HG02623 (cell line): ENCODE data around the gene ZCCHC14.

Experiments used
- ATAC-seq: cut with Tn5 transposase; IDR thresholded peaks from one replicate; pipeline ENCODE4 v1.9.1; 2021; ENCODE audit warnings: moderate library complexity; ENCODE audit not compliant: unreplicated experiment

ZCCHC14 gene

GRCh38 chr16:87435372-87436224 is 57.2 kb downstream of the ZCCHC14 start:
- ATAC-seq, result no peak

DNA sequence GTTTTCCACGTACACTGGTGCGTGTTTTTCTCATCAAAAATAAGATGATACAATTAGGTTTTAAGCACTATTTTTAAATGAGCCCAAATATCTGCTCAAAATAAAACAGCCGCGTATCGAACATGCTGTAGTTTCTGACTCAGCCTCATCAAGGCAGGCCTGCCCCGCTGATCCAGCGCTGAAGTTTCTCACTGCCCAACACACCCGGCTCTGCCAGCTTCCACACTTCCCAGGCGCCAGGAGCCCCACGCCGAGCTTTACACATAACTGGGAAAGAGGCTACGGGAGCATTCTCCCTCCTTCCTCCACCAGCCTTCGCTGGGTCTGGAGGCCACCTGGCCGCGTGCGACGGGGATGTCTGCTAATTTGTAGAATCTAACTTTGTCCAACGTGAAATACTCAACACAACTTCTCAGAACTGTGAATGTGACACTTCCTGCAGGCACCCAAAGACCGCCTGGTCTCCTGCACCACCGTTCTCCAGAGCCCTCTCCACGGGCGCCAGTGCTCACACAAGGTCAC is 58.6 kb downstream of the ZCCHC14 start:
- ATAC-seq, result no peak

GRCh38 chr16:87432330-87432915 is 60.4 kb downstream of the ZCCHC14 start:
- no peak for ATAC-seq

DNA sequence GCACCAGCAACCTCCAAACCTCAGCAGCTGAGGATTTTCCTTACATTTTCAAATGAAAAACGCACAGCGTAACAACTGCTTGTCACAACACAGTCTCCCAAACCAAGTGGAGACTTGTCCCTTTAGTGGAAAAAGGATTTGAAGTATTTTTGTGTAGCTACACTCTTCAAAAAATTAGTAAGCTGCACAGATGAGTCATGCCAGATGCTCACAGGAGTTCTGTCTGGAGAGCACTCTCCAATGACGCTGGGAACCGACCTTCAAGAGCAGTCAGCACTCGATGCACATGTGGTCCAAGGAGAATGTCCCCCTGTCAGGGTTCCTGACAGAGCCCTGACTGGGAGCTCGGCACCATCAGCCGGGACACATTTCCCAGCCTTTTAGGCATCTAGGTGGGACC is 60.9 kb downstream of the ZCCHC14 start:
- ATAC-seq, result no peak

- ATAC-seq, result no peak
These were observed 66.2 kb downstream of the ZCCHC14 start for GRCh38 chr16:87426423-87427215.

DNA sequence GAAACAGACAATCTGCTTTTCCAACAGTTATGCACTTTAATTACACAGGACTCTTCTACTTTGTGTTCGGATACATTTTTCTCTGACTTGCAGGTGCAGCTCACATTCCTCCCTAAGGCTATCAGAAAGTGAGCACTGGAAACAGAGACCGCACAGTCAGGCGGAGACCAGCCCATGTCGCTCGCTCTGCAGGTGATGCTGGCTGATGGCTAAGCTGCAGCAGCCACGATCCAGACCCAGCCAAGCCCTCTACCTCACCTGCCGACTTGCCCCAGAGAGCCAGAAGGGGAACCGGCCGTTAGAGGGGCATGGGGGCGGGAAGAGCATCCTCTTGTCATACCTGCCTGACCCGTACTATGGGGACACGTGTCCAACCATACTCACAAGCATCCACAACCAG is 66.9 kb downstream of the ZCCHC14 start:
- no peak for ATAC-seq

DNA sequence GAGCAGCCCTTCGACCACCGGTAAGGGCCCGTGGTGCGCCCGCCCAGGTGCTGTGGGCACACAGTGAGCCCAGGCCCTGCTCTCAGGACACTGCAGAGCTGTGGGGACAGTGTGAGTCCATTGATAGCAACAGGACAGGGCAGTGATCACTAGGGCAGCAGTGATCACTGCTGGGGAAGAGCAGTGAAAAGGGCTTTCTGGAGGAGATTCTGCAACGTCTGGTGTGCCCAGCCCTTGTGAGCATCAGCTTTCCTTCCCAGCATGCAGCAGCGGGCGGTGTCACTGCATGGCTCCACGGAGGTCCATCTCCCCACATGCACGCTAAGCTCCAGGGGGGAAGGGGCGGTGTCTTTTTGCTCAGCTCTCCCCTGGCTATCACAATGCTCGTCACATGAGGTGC is 68.6 kb downstream of the ZCCHC14 start:
- no peak for ATAC-seq

GRCh38 chr16:87423429-87423828 is 69.4 kb downstream of the ZCCHC14 start:
- no peak for ATAC-seq

DNA sequence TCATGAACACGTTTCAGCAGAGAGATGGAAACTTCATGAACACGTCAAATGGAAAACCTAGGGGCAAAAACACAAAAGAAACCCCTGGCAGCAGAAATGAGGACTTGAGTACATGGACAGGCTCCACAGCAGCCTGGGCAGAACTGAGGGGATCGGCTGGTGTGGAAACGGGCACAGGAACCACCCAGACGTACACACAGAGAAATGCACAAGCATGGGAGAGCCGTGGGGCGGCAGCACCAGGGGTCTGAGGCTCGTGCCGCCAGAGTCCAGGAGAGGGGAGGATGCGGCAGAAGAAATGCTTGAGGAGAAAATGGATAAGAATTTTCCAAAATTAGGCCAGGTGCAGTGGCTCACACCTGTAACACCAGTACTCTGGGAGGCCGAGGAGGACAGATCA is 70.7 kb downstream of the ZCCHC14 start:
- no peak for ATAC-seq

GRCh38 chr16:87421003-87421912 is 71.6 kb downstream of the ZCCHC14 start:
- ATAC-seq, result no peak

- ATAC-seq, result no peak
These were observed 72.5 kb downstream of the ZCCHC14 start for GRCh38 chr16:87420026-87421002.

DNA sequence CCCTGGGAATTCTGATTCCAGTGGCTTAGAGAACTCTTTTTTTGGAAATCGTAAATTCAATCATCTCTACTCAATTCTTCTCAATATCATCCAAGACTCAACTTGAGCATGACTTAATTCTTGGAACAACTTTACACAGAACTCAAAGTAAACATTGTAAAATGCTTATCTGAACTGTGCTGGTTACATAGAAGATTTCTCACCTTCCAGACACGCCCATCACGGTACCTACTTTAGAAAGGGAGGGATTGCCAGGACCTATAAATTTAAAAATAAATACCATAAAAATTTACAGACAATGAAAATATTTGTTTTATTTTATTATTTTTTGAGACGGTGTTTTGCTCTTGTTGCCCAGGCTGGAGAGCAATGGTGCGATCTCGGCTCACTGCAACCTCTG is 74.2 kb downstream of the ZCCHC14 start:
- ATAC-seq, result no peak

- ATAC-seq, result no peak
These were observed 74.6 kb downstream of the ZCCHC14 start for GRCh38 chr16:87418216-87418615.

DNA sequence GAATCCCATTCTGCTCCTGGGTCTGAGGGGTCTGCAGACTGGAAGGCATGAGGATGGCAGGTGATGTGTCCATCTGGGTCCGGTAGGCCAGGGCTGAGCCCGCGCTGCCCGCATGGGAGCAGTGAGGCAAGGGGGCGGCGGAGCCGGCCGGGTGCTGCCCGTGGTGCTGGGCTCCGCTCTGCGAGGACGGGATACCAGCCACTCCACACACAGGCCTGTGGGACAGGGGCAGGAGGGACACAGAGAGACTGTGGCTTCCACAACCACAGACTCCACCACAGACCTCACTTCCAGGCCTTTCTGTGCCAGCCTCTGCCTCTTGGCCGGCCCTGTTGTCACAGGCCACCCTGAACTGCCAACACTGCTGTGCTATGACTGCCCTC is 75.3 kb downstream of the ZCCHC14 start:
- no peak for ATAC-seq

GRCh38 chr16:87416826-87417527 is 75.8 kb downstream of the ZCCHC14 start:
- no peak for ATAC-seq

- ATAC-seq, result no peak
These were observed 77.4 kb downstream of the ZCCHC14 start for GRCh38 chr16:87415441-87415840.

- ATAC-seq, result no peak
These were observed 78.6 kb downstream of the ZCCHC14 start for GRCh38 chr16:87414251-87414680.

DNA sequence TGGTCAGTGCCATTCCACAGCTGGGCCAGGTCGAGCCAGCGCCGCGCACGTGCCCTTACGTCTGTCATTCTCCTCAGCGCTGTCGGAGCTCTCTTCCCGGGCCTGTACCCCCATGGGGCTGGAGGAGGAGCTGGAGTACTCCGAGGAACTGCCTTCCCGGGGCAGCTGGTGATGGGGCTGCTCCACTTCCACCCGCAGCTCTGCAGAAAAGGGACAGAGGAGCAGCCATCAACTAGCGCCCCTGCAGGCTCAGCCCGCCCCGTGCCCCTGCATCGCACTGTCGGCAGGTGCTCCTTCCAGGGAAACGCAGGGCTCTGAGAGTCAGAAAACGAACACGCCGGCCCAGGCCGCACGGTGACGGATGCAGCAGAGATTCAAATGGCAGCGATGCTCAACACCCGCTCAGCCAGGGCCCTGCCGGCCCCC is 79.8 kb downstream of the ZCCHC14 start:
- no peak for ATAC-seq
